H1 (cell line): ENCODE results near the gene RAB11FIP3. TPM values are rescaled to one million over a fixed set of nuclear protein-coding genes. Genes with fewer than 3 reads are reported as not detected.

Experiments
- CTCF ChIA-PET: fragments of 300-600 bp; sonication (Branson Sonifier 250); formaldehyde crosslinking; loops from one replicate; lab custom pipeline; 2021; ENCODE audit not compliant: partially characterized antibody; lab: Charles Lee
- POLR2A ChIA-PET: fragments of 300-600 bp; sonication (Branson Sonifier 250); formaldehyde crosslinking; loops from one replicate; lab custom pipeline; 2021; ENCODE audit warnings: inconsistent platforms; ENCODE audit not compliant: partially characterized antibody; lab: Charles Lee
- DNase-seq, 2 experiments: peaks; one replicate each; pipeline versions ENCODE4 v3.0.0 to v3.0.0-alpha.2; 2010 to 2022; ENCODE audit warnings: low spot score in 2 of 2, low read depth in 1 of 2, mixed read lengths in 1 of 2
- FAIRE-seq: peaks from 2 replicates; lab custom pipeline; 2011; peaks lifted over from hg19 to GRCh38; lab: Jason Lieb, UNC
- H2AFZ ChIP-seq: 2 replicates; pipeline ENCODE4 v1.8.1; 2012; ENCODE audit warnings: low read length, inconsistent platforms
- H2AK5ac ChIP-seq: 2 replicates; pipeline ENCODE4 v1.6.1; 2013; ENCODE audit warnings: low read depth, low read length
- H2BK120ac ChIP-seq: replicated peaks from 2 replicates; pipeline ENCODE3; 2013; ENCODE audit warnings: low read depth, low read length, inconsistent platforms
- H2BK12ac ChIP-seq: 2 replicates; pipeline ENCODE4 v1.6.1; 2013; ENCODE audit warnings: low read depth, low read length
- H2BK15ac ChIP-seq: 2 replicates; pipeline ENCODE4 v1.6.1; 2013; ENCODE audit warnings: low read length
- H2BK20ac ChIP-seq: 2 replicates; pipeline ENCODE4 v1.6.1; 2013; ENCODE audit warnings: low read length
- H2BK5ac ChIP-seq: 2 replicates; pipeline ENCODE4 v1.6.1; 2013; ENCODE audit warnings: low read depth, low read length
- H3K14ac ChIP-seq: 2 replicates; pipeline ENCODE4 v1.6.1; 2013; ENCODE audit warnings: inconsistent platforms; ENCODE audit not compliant: insufficient read length
- H3K18ac ChIP-seq: 2 replicates; pipeline ENCODE4 v1.6.1; 2013; ENCODE audit warnings: low read length; ENCODE audit errors: extremely low read depth
- H3K23ac ChIP-seq: 2 replicates; pipeline ENCODE4 v1.6.1; 2013; ENCODE audit warnings: inconsistent platforms; ENCODE audit not compliant: insufficient read length
- H3K23me2 ChIP-seq: 2 replicates; pipeline ENCODE4 v1.6.1; 2013; ENCODE audit warnings: low read depth, low read length
- H3K27ac ChIP-seq: 2 replicates; pipeline ENCODE4 v1.6.1; 2011; ENCODE audit warnings: low read depth, low read length, inconsistent platforms
- H3K27me3 ChIP-seq, 4 experiments: replicated peaks in 1 of 4; 1 replicate in 1 of 4; 2 replicates in 3 of 4; pipeline versions ENCODE4 v1.6.1 to v1.8.1; 2011 to 2013; ENCODE audit warnings: low read length in 3 of 4, mild to moderate bottlenecking in 3 of 4, inconsistent platforms in 2 of 4, mixed read lengths in 2 of 4, moderate library complexity in 1 of 4; ENCODE audit not compliant: control insufficient read depth in 3 of 4, insufficient read depth in 3 of 4; ENCODE audit errors: extremely low read depth in 1 of 4
- H3K36me3 ChIP-seq, 4 experiments: 2 replicates each; pipeline versions ENCODE4 v1.6.1 to v1.8.1; 2011 to 2013; ENCODE audit warnings: mild to moderate bottlenecking in 4 of 4, low read length in 3 of 4, moderate library complexity in 2 of 4, control low read depth in 1 of 4, inconsistent platforms in 1 of 4; ENCODE audit not compliant: insufficient read depth in 4 of 4, control insufficient read depth in 2 of 4
- H3K4ac ChIP-seq: replicated peaks from 2 replicates; pipeline ENCODE3; 2013; ENCODE audit warnings: low read length, low read depth, mixed read lengths, inconsistent platforms; ENCODE audit not compliant: insufficient read length
- H3K4me1 ChIP-seq, 4 experiments: replicated peaks in 1 of 4; 1 replicate in 1 of 4; 2 replicates in 3 of 4; pipeline versions ENCODE4 v1.6.1 to v1.8.1; 2011 to 2013; ENCODE audit warnings: low read length in 3 of 4, inconsistent platforms in 2 of 4, mixed read lengths in 1 of 4; ENCODE audit not compliant: insufficient read depth in 4 of 4, control insufficient read depth in 3 of 4
- H3K4me2 ChIP-seq, 2 experiments: 2 replicates each; pipeline versions ENCODE4 v1.6.1 to v1.8.1; 2011 to 2013; ENCODE audit warnings: low read depth in 2 of 2, low read length in 2 of 2, control low read depth in 1 of 2, inconsistent platforms in 1 of 2, mild to moderate bottlenecking in 1 of 2; ENCODE audit not compliant: insufficient read depth in 1 of 2
- H3K4me3 ChIP-seq, 4 experiments: fragments of 200-600, 300-600 bp in 1 of 4; sonication (generic), shearing (Covaris generic), sonication (Bioruptor Twin) in 1 of 4; 2 replicates each; pipeline versions ENCODE4 v1.5.1 to v1.8.1; 2011 to 2016; ENCODE audit warnings: low read length in 4 of 4, low read depth in 3 of 4, control low read depth in 2 of 4, inconsistent platforms in 2 of 4, mild to moderate bottlenecking in 2 of 4, mixed read lengths in 1 of 4, moderate library complexity in 1 of 4; ENCODE audit not compliant: insufficient read depth in 2 of 4; ENCODE audit errors: extremely low read depth in 1 of 4
- H3K56ac ChIP-seq: replicated peaks from 2 replicates; pipeline ENCODE3; 2013; ENCODE audit warnings: low read depth, mild to moderate bottlenecking, mixed read lengths, low read length, inconsistent platforms; ENCODE audit not compliant: insufficient read length
- H3K79me1 ChIP-seq: 2 replicates; pipeline ENCODE4 v1.6.1; 2013; ENCODE audit warnings: low read depth, low read length, control low read depth
- H3K79me2 ChIP-seq, 2 experiments: 2 replicates each; pipeline versions ENCODE4 v1.6.1 to v1.8.1; 2012 to 2013; ENCODE audit warnings: low read length in 2 of 2, mild to moderate bottlenecking in 2 of 2, inconsistent platforms in 1 of 2; ENCODE audit not compliant: insufficient read depth in 2 of 2, control insufficient read depth in 1 of 2
- H3K9ac ChIP-seq, 4 experiments: replicated peaks in 1 of 4; 1 replicate in 1 of 4; 2 replicates in 3 of 4; pipeline versions ENCODE4 v1.6.1 to v1.8.1; 2011 to 2013; ENCODE audit warnings: low read depth in 3 of 4, low read length in 3 of 4, control low read depth in 2 of 4, mild to moderate bottlenecking in 2 of 4, moderate library complexity in 2 of 4, inconsistent platforms in 1 of 4; ENCODE audit errors: extremely low read depth in 1 of 4
- H3K9me3 ChIP-seq, 2 experiments: 2 replicates each; pipeline versions ENCODE4 v1.6.1 to v1.8.1; 2012 to 2013; ENCODE audit warnings: mild to moderate bottlenecking in 2 of 2, moderate library complexity in 2 of 2, control low read depth in 1 of 2, inconsistent platforms in 1 of 2, low read depth in 1 of 2, low read length in 1 of 2, mixed read lengths in 1 of 2; ENCODE audit not compliant: insufficient read depth in 2 of 2
- H4K20me1 ChIP-seq, 2 experiments: replicated peaks in 1 of 2; 2 replicates each; pipeline versions ENCODE3 to v1.8.1; 2011 to 2013; ENCODE audit warnings: inconsistent platforms in 2 of 2, low read length in 2 of 2, mild to moderate bottlenecking in 1 of 2; ENCODE audit not compliant: insufficient read depth in 2 of 2, control insufficient read depth in 1 of 2
- H4K5ac ChIP-seq: 2 replicates; pipeline ENCODE4 v1.6.1; 2013; ENCODE audit warnings: low read length, low read depth, mixed read lengths, inconsistent platforms; ENCODE audit not compliant: insufficient read length
- H4K8ac ChIP-seq: 2 replicates; pipeline ENCODE4 v1.8.0; 2013; ENCODE audit warnings: mild to moderate bottlenecking, moderate library complexity, low read length, inconsistent platforms; ENCODE audit not compliant: insufficient read depth; ENCODE audit errors: extremely low read depth
- H4K91ac ChIP-seq: replicated peaks from 2 replicates; pipeline ENCODE3; 2013; ENCODE audit warnings: low read length, mixed read lengths, inconsistent platforms; ENCODE audit not compliant: insufficient read length
- CHD2 ChIP-seq: IDR thresholded peaks from 2 replicates; pipeline ENCODE4 v1.6.1; 2012; ENCODE audit warnings: low read length, improper control_type of control experiment
- GABPA ChIP-seq: IDR thresholded peaks from 2 replicates; pipeline ENCODE4 v1.6.1; 2011; ENCODE audit warnings: mild to moderate bottlenecking, low read length, moderate library complexity, borderline replicate concordance; ENCODE audit not compliant: insufficient read depth
- GTF2F1 ChIP-seq: IDR thresholded peaks from 2 replicates; pipeline ENCODE4 v1.6.1; 2012; ENCODE audit warnings: low read depth, low read length, improper control_type of control experiment, borderline replicate concordance
- JUN ChIP-seq: IDR thresholded peaks from 2 replicates; pipeline ENCODE4 v1.6.1; 2011; ENCODE audit warnings: low read depth, mild to moderate bottlenecking, improper control_type of control experiment, low read length
- PHF8 ChIP-seq: fragments of 200-600 bp; sonication (generic); conservative IDR thresholded peaks from 2 replicates; pipeline ENCODE4 v1.7.1; 2012; ENCODE audit warnings: low read depth, mild to moderate bottlenecking, inconsistent platforms, low read length, moderate library complexity
- POLR2A ChIP-seq, 2 experiments: IDR thresholded peaks; 1 replicate in 1 of 2; 2 replicates in 1 of 2; pipeline ENCODE4 v1.6.1; 2011; ENCODE audit warnings: low read depth in 2 of 2, low read length in 2 of 2, mild to moderate bottlenecking in 2 of 2; ENCODE audit errors: control extremely low read depth in 1 of 2
- POLR2AphosphoS5 ChIP-seq: IDR thresholded peaks from 2 replicates; pipeline ENCODE4 v1.6.1; 2011; ENCODE audit warnings: low read depth, low read length
- RNF2 ChIP-seq: fragments of 200-900, 300-1000 bp; sonication (generic); IDR thresholded peaks from 2 replicates; pipeline ENCODE4 v1.7.1; 2016; ENCODE audit warnings: borderline replicate concordance, low read depth, mild to moderate bottlenecking, antibody characterized with exemption, low read length; ENCODE audit not compliant: poor library complexity, severe bottlenecking; ENCODE audit errors: missing control alignments
- SIX5 ChIP-seq: IDR thresholded peaks from 2 replicates; pipeline ENCODE4 v1.6.1; 2011; ENCODE audit warnings: mild to moderate bottlenecking, low read depth, low read length
- SP2 ChIP-seq: IDR thresholded peaks from 2 replicates; pipeline ENCODE4 v1.6.1; 2012; ENCODE audit warnings: mild to moderate bottlenecking, low read length, inconsistent platforms
- ZNF274 ChIP-seq: IDR thresholded peaks from 2 replicates; pipeline ENCODE4 v1.7.0; 2012; ENCODE audit warnings: low read length, borderline replicate concordance; ENCODE audit errors: extremely low read depth
- WGBS, 2 experiments: shearing (Covaris generic) in 1 of 2; methylation state at CpG; one replicate each; pipeline versions ENCODE4 v1.1.6 to v1.1.7; 2013 to 2015; ENCODE audit warnings: low lambda C conversion rate in 2 of 2, mixed read lengths in 2 of 2, inconsistent platforms in 1 of 2, low coverage in 1 of 2, missing lambda C conversion rate in 1 of 2; ENCODE audit not compliant: insufficient replicate concordance in 2 of 2, insufficient coverage in 1 of 2, insufficient read length in 1 of 2; ENCODE audit errors: extremely low coverage in 1 of 2, missing lambda C conversion rate in 1 of 2; 5-methylcytosine and 5-hydroxymethylcytosine counted together
- polyA plus RNA-seq, 7 experiments: library from polyadenylated mRNA; depleted of rRNA in 3 of 7; stranded (reverse) in 5 of 7; unstranded in 2 of 7; fragments of >200 nt in 5 of 7; fragments of 200-250 nt in 2 of 7; gene quantifications; 1 replicate in 5 of 7; 2 replicates in 1 of 7; 4 replicates in 1 of 7; pipeline versions ENCODE4 v1.2.1 to v1.2.3, GENCODE V29; 2011 to 2013; ENCODE audit warnings: missing spikeins in 2 of 7, mixed read lengths in 2 of 7
- total RNA-seq: library from RNA; stranded (reverse); fragmentation: NEBNext Ultra II Directional; extraction: Animal tissue kit (Norgen Biotek cat#: 25700); gene quantifications from 2 replicates; pipeline ENCODE4 v1.2.1, GENCODE V29; 2021

The RAB11FIP3 gene
- total and polyA plus RNA-seq, 2 of the 8 experiments (the other 6 are each of a cell fraction or from before 2014, with no cell fraction given): 9.3 to 35.2 TPM

DNA sequence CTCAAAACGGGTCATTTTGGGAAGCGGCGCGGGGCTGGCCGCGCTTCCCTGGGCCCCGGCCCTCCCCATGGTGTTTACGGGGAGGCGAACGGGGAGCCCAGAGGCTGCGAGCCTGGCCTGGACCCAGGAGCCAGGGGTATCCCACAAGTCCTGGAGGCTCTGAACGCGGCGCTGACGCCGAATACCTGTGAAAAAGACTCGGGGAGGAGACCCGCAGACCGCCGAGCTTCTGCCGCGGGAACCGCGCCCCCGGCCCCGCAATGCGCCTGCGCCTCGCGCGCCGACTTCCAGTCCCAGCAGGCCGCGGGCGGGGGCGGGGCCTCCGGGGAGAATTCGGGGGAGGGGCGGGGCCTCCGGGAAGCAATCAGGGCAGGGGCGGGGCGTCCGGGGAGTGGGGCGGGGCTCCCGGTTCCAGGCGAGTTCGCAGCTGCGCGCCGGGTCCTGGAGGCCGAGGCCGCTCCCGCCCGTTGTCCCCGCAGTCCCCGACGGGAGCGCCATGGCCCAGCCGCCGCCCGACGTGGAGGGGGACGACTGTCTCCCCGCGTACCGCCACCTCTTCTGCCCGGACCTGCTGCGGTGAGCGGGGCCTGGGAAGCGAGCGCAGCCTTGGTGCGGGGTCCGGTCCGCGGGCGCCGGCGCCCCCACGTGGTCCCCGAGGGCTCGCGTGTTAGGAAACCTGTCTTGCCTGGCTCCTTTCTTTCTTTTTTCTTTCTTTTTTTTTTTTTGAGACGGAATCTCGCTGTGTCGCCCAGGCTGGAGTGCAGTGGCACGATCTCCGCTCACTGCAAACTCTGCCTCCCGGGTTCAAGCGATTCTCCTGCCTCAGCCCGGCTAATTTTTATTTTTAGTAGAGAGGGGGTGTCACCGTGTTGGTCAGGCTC is 23.7 kb upstream of the RAB11FIP3 start, which contains the start of gene DECR2:
DECR2 (plus strand) TSS at position 418 of the 881 bp plus-strand sequence; CDS start at position 497, 79 bp downstream.
- Histone ChIP-seq H4K8ac (peak within 1 kb of the TSS; percentile 91), H3K4me2 (peak within 1 kb of the TSS; percentile 29 to 66), H3K27me3 (no peaks in the 10 kb centered on the region), H2BK120ac (no peak within 1 kb of the TSS), H4K20me1 (peaks cover 2 to 21% of the 10 kb centered on the region in 2 experiments), H3K14ac (no peak within 1 kb of the TSS), H2BK5ac (peak within 1 kb of the TSS; percentile 78), H3K56ac (peak within 1 kb of the TSS; percentile 77), H3K4me3 (peak within 1 kb of the TSS; percentile 61 to 71 (median 68)), H3K23me2 (peaks cover 1% of the 10 kb centered on the region), H2AFZ (peak within 1 kb of the TSS; percentile 15; the same call in 1 of the 2 replicates), H3K27ac (peak within 1 kb of the TSS; percentile 63; the same call in 1 of the 2 replicates), H2BK15ac (no peak within 1 kb of the TSS), H4K5ac (peak within 1 kb of the TSS; percentile 91), H2AK5ac (no peak within 1 kb of the TSS), H3K36me3 (peaks cover 7 to 18% (median 14%) of the 10 kb centered on the region in 4 experiments; a peak in 6 of 8 replicates), H3K79me2 (no peaks in the 10 kb centered on the region; a peak in 1 of 4 replicates), H3K79me1 (no peaks in the 10 kb centered on the region; the same call in 1 of the 2 replicates), H3K4ac (peak within 1 kb of the TSS; percentile 53), H3K4me1 (peaks cover 0 to 20% (median 11%) of the 10 kb centered on the region in 4 experiments; a peak in 6 of 7 replicates), H4K91ac (peak within 1 kb of the TSS; percentile 85), H2BK12ac (no peak within 1 kb of the TSS), H2BK20ac (no peak within 1 kb of the TSS), H3K9me3 (no peaks in the 10 kb centered on the region), H3K18ac (peak within 1 kb of the TSS; percentile 60; the same call in 1 of the 2 replicates), H3K23ac (no peak within 1 kb of the TSS), H3K9ac (peak within 1 kb of the TSS; percentile 67 to 88 (median 74); a peak in 6 of 7 replicates)
- FAIRE-seq (no peak), DNase-seq (peak; percentile 68 to 98)
- ChIA-PET POLR2A (interaction anchor here (0.6 to 5.2 kb wide), 18 partner anchors 10 to 887 kb away, joined by 3 to 22 read pairs (median 4); partner anchors contain the start of genes CAPN15, CHTF18, RAB11FIP3 and RPUSD1), CTCF (interaction anchor here (0.6 to 1.2 kb wide), 4 partner anchors 15 to 654 kb away, joined by 3 to 4 read pairs (median 3); no protein-coding TSS in a partner anchor)
- WGBS, 2 experiments: 3% methylated on average over 39 of the region's 91 CpGs; no CpG with 5 or more reads in 1 of the 2 experiments
- no peak for TF ChIP-seq SIX5
- TF ChIP-seq JUN: no peak
- TF ChIP-seq POLR2A (IDR thresholded peaks at IDR 0.05; ENCODE audit: control extremely low read depth in 1 of 2, low read depth in 2 of 2, low read length in 2 of 2): peak; percentile 69 to 87
- no peak for TF ChIP-seq SP2
- TF ChIP-seq GABPA: no peak
- no peak for TF ChIP-seq GTF2F1
- no peak for TF ChIP-seq ZNF274
- TF ChIP-seq PHF8: peak; percentile 73; the same call in 1 of the 2 replicates
- TF ChIP-seq POLR2AphosphoS5: peak; percentile 89
- TF ChIP-seq RNF2: no peak
- TF ChIP-seq CHD2: no peak
